ENCODE data around the gene FAM174A.

GRCh38 chr5:100590867-100591266 is 55.7 kb downstream of the FAM174A start:
- TF ChIP-seq CTCF (IDR thresholded peaks at IDR 0.05) (no peak), POLR2A (IDR thresholded peaks at IDR 0.05) (no peak), POLR2AphosphoS5 (IDR thresholded peaks at IDR 0.05) (no peak), EP300 (IDR thresholded peaks at IDR 0.05) (no peak)

All from stomach (tissue), 4 donors.